ENCODE data around the gene CRTC1. TPM values are rescaled to one million over a fixed set of nuclear protein-coding genes. Genes with fewer than 3 reads are reported as not detected.

CRTC1 gene
- 10 to 100 TPM in 2 of 4 donors, 1 to 10 TPM in 2; 8.1 to 12.5 (median 9.6) TPM for total RNA-seq
- 1 to 10 TPM; 4.5 to 6.6 (median 6.3) TPM for polyA plus RNA-seq
- long read RNA-seq, donor 1, partial matches to known transcripts: 0 of 2 reads
- long read RNA-seq, donor 1, other reads (novel, unspliced or antisense): 2 of 2 reads
- long read RNA-seq, donor 2, full-length matches to known transcripts: 2 of 17 reads
- long read RNA-seq, donor 2, partial matches to known transcripts: 1 of 17 reads
- long read RNA-seq, donor 2, other reads (novel, unspliced or antisense): 14 of 17 reads

DNA sequence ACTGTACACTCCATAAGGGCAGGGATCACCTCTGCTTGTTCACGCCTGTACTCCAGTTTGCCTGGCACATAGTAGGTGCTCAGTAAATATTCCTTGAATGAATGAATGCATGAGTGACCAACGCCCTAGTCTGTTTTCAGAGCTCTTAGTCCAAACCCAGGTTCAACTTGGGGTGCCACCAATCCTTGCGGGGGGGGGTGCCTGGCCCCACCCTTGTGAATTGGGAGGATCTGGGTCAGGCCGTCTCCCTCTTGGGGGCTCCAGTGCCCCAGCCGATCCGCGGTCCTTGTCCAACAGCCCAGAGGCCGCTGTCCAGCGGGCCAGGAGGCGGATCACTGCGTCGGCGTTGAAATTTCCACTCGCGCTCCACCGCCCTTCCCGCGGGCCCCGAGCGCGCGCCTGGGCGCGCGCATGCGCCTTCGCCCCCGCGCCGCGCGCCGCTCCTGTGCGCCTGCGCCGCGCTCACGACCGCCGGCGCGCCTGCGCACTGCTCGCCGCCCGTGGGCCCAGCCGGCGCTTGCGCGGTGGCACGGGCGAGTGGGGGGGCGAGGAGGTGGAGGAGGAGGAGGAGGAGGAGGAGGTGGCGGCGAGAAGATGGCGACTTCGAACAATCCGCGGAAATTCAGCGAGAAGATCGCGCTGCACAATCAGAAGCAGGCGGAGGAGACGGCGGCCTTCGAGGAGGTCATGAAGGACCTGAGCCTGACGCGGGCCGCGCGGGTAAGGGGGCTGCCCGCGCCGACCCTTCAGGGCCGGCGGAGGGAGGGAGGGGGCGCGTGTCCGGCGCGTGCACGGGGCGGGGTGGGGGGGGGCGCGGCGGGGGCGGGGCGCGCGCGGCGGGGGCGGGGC, at the start of gene CRTC1:
Gene CRTC1 (plus strand): TSS at position 572 of the 849 bp plus-strand sequence. CDS start 23 bp downstream, at position 595.
- Histone ChIP-seq H3K9me3 (no peaks in the 10 kb centered on the region), H3K27me3 (ENCODE audit: insufficient read depth in 3 of 3, low read length in 2 of 3) (no peaks in the 10 kb centered on the region), H3K4me3 (peak within 1 kb of the TSS; percentile 71), H3K36me3 (ENCODE audit: insufficient read depth in 1 of 2, low read depth in 1 of 2) (no peaks in the 10 kb centered on the region), H3K27ac (peak within 1 kb of the TSS; percentile 88), H3K4me1 (peaks cover 18% of the 10 kb centered on the region)
- ATAC-seq: peak; percentile 85 to 92 (median 88)
- 1 to 2% (median 2%) methylated on average over 24 to 85 of the region's 93 CpGs for WGBS, 3 donors
- peak; percentile 88 to 96 for DNase-seq
- intact Hi-C loops (cut with DNase I): loop anchor here (10.0 kb wide), 2 partner anchors 151 to 161 kb away; partner anchors contain the start of gene UPF1 (in 1 of the 2)
- TF ChIP-seq, protein P1, sequence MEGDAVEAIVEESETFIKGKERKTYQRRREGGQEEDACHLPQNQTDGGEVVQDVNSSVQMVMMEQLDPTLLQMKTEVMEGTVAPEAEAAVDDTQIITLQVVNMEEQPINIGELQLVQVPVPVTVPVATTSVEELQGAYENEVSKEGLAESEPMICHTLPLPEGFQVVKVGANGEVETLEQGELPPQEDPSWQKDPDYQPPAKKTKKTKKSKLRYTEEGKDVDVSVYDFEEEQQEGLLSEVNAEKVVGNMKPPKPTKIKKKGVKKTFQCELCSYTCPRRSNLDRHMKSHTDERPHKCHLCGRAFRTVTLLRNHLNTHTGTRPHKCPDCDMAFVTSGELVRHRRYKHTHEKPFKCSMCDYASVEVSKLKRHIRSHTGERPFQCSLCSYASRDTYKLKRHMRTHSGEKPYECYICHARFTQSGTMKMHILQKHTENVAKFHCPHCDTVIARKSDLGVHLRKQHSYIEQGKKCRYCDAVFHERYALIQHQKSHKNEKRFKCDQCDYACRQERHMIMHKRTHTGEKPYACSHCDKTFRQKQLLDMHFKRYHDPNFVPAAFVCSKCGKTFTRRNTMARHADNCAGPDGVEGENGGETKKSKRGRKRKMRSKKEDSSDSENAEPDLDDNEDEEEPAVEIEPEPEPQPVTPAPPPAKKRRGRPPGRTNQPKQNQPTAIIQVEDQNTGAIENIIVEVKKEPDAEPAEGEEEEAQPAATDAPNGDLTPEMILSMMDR (IDR thresholded peaks at IDR 0.05): no peak

- intact Hi-C loops (cut with DNase I): no loop called here
- TF ChIP-seq, protein P1 (IDR thresholded peaks at IDR 0.05): no peak
Measured at GRCh38 chr19:18634612-18635297, 48.7 kb upstream of the CRTC1 start.

DNA sequence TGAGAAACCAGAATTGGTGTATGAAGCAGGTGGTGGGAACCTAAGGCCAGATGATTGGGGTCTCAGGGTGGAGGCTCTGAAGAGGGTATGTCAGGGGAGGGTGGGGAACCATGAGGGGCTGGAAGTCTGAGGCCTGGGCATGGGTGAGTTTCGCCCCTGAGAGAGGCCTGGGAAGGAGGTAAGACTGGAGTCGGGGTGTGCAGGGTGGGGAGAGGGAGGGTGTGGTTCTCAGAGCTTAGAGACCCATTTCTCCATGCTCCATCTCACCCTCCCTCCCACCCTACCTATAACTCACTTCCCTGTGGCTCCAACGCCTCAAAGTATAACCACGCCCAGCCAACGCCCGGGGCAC, 47.7 kb upstream of the CRTC1 start:
- no peak overlapping the region for H3K27ac ChIP-seq
- no peaks in the 10 kb centered on the region for H3K36me3 ChIP-seq (ENCODE audit: insufficient read depth in 1 of 2, low read depth in 1 of 2)
- DNase-seq: no peak
- H3K27me3 ChIP-seq (ENCODE audit: insufficient read depth in 3 of 3, low read length in 2 of 3): no peaks in the 10 kb centered on the region
- TF ChIP-seq, protein P1 (IDR thresholded peaks at IDR 0.05): no peak
- peaks cover 9% of the 10 kb centered on the region for H3K4me1 ChIP-seq
- ATAC-seq: no peak
- peak overlapping the region; percentile 88 for H3K4me3 ChIP-seq
- no peaks in the 10 kb centered on the region for H3K9me3 ChIP-seq
- intact Hi-C loops (cut with DNase I): no loop called here
- WGBS, 3 donors: 20 to 30% (median 22%) methylated on average over 3 to 6 of the region's 6 CpGs

More at GRCh38 chr19:18634612-18635297, 48.7 kb upstream of the CRTC1 start:
- peaks cover 9% of the 10 kb centered on the region for H3K4me1 ChIP-seq
- ATAC-seq (no peak), DNase-seq (no peak)
- no peaks in the 10 kb centered on the region for H3K36me3 ChIP-seq (ENCODE audit: insufficient read depth in 1 of 2, low read depth in 1 of 2)
- H3K4me3 ChIP-seq: no peak overlapping the region
- 59 to 66% (median 63%) methylated on average over 12 of the region's 12 CpGs for WGBS, 3 donors
- H3K9me3 ChIP-seq: no peaks in the 10 kb centered on the region
- H3K27me3 ChIP-seq (ENCODE audit: insufficient read depth in 3 of 3, low read length in 2 of 3): no peaks in the 10 kb centered on the region
- H3K27ac ChIP-seq: no peak overlapping the region

GRCh38 chr19:18636183-18636968, 47.1 kb upstream of the CRTC1 start:
- Histone ChIP-seq H3K27ac (peak overlapping the region; percentile 83), H3K4me3 (peak overlapping the region; percentile 88), H3K36me3 (ENCODE audit: insufficient read depth in 1 of 2, low read depth in 1 of 2) (no peaks in the 10 kb centered on the region), H3K9me3 (no peaks in the 10 kb centered on the region), H3K27me3 (ENCODE audit: insufficient read depth in 3 of 3, low read length in 2 of 3) (no peaks in the 10 kb centered on the region), H3K4me1 (peaks cover 9% of the 10 kb centered on the region)
- ATAC-seq: peak; percentile 96 to 99 (median 98)
- TF ChIP-seq, protein P1 (IDR thresholded peaks at IDR 0.05): no peak
- DNase-seq: peak; percentile 98 to 99
- 1 to 2% (median 2%) methylated on average over 34 to 44 of the region's 44 CpGs for WGBS, 3 donors
- intact Hi-C loops (cut with DNase I): no loop called here

Measured in psoas muscle (tissue), 8 donors.